Naive thymus-derived CD4-positive, alpha-beta T cell (primary cell): ENCODE results near the gene NTRK3. TPM values are rescaled to one million over a fixed set of nuclear protein-coding genes. Genes with fewer than 3 reads are reported as not detected.

Experiments used
- ATAC-seq: fragments of 150-1000 bp; cut with Tn5 transposase; 2 replicates; pipeline ENCODE4 v1.10.0; 2021; ENCODE audit warnings: mild to moderate bottlenecking, moderate library complexity
- CTCF ChIA-PET: fragments of 350-600 bp; sonication (Branson Sonifier 250); formaldehyde crosslinking; loops from one replicate; lab custom pipeline; 2021; ENCODE audit warnings: antibody characterized with exemption; lab: Charles Lee
- POLR2A ChIA-PET: fragments of 350-600 bp; sonication (Branson Sonifier 250); formaldehyde crosslinking; loops from one replicate; lab custom pipeline; 2021; ENCODE audit warnings: antibody characterized with exemption, inconsistent platforms; lab: Charles Lee
- DNase-seq, 9 donors: peaks; one replicate each; pipeline versions ENCODE4 v3.0.0 to v3.0.0-alpha.2; 2020 to 2022; ENCODE audit warnings: mixed read lengths in 1 of 9
- H3K27ac ChIP-seq: one replicate; pipeline ENCODE4 v1.7.0; 2013; ENCODE audit warnings: mild to moderate bottlenecking, low read depth, low read length, moderate library complexity
- H3K27me3 ChIP-seq, 2 donors: one replicate each; pipeline ENCODE4 v1.7.0; 2013; ENCODE audit warnings: low read length in 2 of 2, mild to moderate bottlenecking in 2 of 2, moderate library complexity in 2 of 2; ENCODE audit not compliant: control insufficient read depth in 2 of 2, insufficient read depth in 2 of 2
- H3K36me3 ChIP-seq, 3 experiments: 1 replicate in 2 of 3; 2 replicates in 1 of 3; pipeline ENCODE4 v1.7.0; 2013; ENCODE audit warnings: low read length in 3 of 3, mild to moderate bottlenecking in 3 of 3, moderate library complexity in 1 of 3; ENCODE audit not compliant: insufficient read depth in 3 of 3, control insufficient read depth in 2 of 3
- H3K4me1 ChIP-seq, 2 donors: one replicate each; pipeline ENCODE4 v1.7.0; 2013; ENCODE audit warnings: low read length in 2 of 2, mild to moderate bottlenecking in 2 of 2, moderate library complexity in 1 of 2; ENCODE audit not compliant: control insufficient read depth in 2 of 2, insufficient read depth in 2 of 2
- H3K4me3 ChIP-seq: 2 replicates; pipeline ENCODE4 v1.7.0; 2013; ENCODE audit warnings: mild to moderate bottlenecking, low read length
- H3K9me3 ChIP-seq, 3 experiments: 1 replicate in 2 of 3; 2 replicates in 1 of 3; pipeline ENCODE4 v1.7.0; 2013; ENCODE audit warnings: low read length in 3 of 3; ENCODE audit not compliant: control insufficient read depth in 2 of 3
- H3K27ac Mint-ChIP-seq, 9 donors: one replicate each; pipeline ENCODE4 v1.8.0; 2020 to 2022; ENCODE audit warnings: mixed read lengths in 9 of 9, mild to moderate bottlenecking in 8 of 9, moderate library complexity in 5 of 9, inconsistent platforms in 2 of 9
- H3K27me3 Mint-ChIP-seq, 5 donors: one replicate each; pipeline ENCODE4 v1.8.0; 2021 to 2022; ENCODE audit warnings: mixed read lengths in 5 of 5, mild to moderate bottlenecking in 1 of 5
- H3K36me3 Mint-ChIP-seq, 5 donors: one replicate each; pipeline ENCODE4 v1.8.0; 2020 to 2022; ENCODE audit warnings: mixed read lengths in 5 of 5, mild to moderate bottlenecking in 3 of 5, inconsistent platforms in 1 of 5
- H3K4me1 Mint-ChIP-seq, 7 donors: one replicate each; pipeline ENCODE4 v1.8.0; 2020 to 2022; ENCODE audit warnings: mixed read lengths in 7 of 7, mild to moderate bottlenecking in 3 of 7, inconsistent platforms in 1 of 7
- H3K4me3 Mint-ChIP-seq, 10 donors: one replicate each; pipeline ENCODE4 v1.8.0; 2020 to 2022; ENCODE audit warnings: mild to moderate bottlenecking in 10 of 10, mixed read lengths in 10 of 10, moderate library complexity in 6 of 10, inconsistent platforms in 2 of 10
- H3K9me3 Mint-ChIP-seq, 11 donors: one replicate each; pipeline ENCODE4 v1.8.0; 2020 to 2022; ENCODE audit warnings: mixed read lengths in 11 of 11, mild to moderate bottlenecking in 4 of 11, inconsistent platforms in 1 of 11, moderate library complexity in 1 of 11
- intact Hi-C, 2 donors: fragments of 100-400 bp; cut with micrococcal nuclease; formaldehyde crosslinking; loops; one replicate each; pipeline ENCODE4 v1.15.1; 2023
- polyA plus RNA-seq, 2 donors: library from polyadenylated mRNA; unstranded; fragments of 300-500 nt; fragmentation: Illumina TruSeq; gene quantifications; one replicate each; pipeline ENCODE4 v1.2.3, GENCODE V29; 2021
- total RNA-seq, 6 experiments: library from RNA in 5 of 6; stranded (reverse) in 5 of 6; gene quantifications; 1 replicate in 5 of 6; 2 replicates in 1 of 6; pipeline ENCODE4 v1.2.3 and lab custom pipeline; 2021 to 2026

NTRK3 gene
- total and polyA plus RNA-seq, 7 experiments from 2014 or later: 0.05 to 0.78 TPM; not detected in 5

GRCh38 chr15:87829332-87830050, 427.0 kb downstream of the NTRK3 start:
- Histone ChIP-seq H3K9me3 (no peaks in the 10 kb centered on the region), H3K4me1 (no peaks in the 10 kb centered on the region), H3K27me3 (no peaks in the 10 kb centered on the region), H3K27ac (no peak overlapping the region), H3K36me3 (no peaks in the 10 kb centered on the region), H3K4me3 (no peak overlapping the region)
- intact Hi-C loops: no loop called here
- H3K9me3 Mint-ChIP-seq: peaks cover 0 to 10% (median 2%) of the 10 kb centered on the region in 11 donors
- H3K4me1 Mint-ChIP-seq: peaks cover 0 to 1% (median 0%) of the 10 kb centered on the region in 7 donors
- CTCF ChIA-PET: no interaction called here
- H3K4me3 Mint-ChIP-seq: no peak overlapping the region
- DNase-seq: no peak
- no peaks in the 10 kb centered on the region for H3K36me3 Mint-ChIP-seq
- no peak overlapping the region for H3K27ac Mint-ChIP-seq
- POLR2A ChIA-PET: no interaction called here
- peaks cover 0 to 8% (median 4%) of the 10 kb centered on the region in 5 donors for H3K27me3 Mint-ChIP-seq
- ATAC-seq: no peak

- Histone ChIP-seq H3K27me3 (no peaks in the 10 kb centered on the region), H3K9me3 (no peaks in the 10 kb centered on the region), H3K4me1 (no peaks in the 10 kb centered on the region), H3K27ac (no peak overlapping the region), H3K4me3 (no peak overlapping the region), H3K36me3 (no peaks in the 10 kb centered on the region)
- no peak overlapping the region for H3K27ac Mint-ChIP-seq
- no peaks in the 10 kb centered on the region for H3K4me1 Mint-ChIP-seq
- peaks cover 0 to 8% (median 4%) of the 10 kb centered on the region in 5 donors for H3K27me3 Mint-ChIP-seq
- no peak overlapping the region for H3K4me3 Mint-ChIP-seq
- peaks cover 0 to 9% (median 2%) of the 10 kb centered on the region in 11 donors for H3K9me3 Mint-ChIP-seq
- ChIA-PET CTCF (no interaction called here), POLR2A (no interaction called here)
- intact Hi-C loops: no loop called here
- DNase-seq (no peak), ATAC-seq (no peak)
- no peaks in the 10 kb centered on the region for H3K36me3 Mint-ChIP-seq
Observed at GRCh38 chr15:87828608-87829007, 427.9 kb downstream of the NTRK3 start.

- POLR2A ChIA-PET: no interaction called here
- no peak for DNase-seq
Observed at GRCh38 chr15:87827131-87827530, 429.4 kb downstream of the NTRK3 start.

GRCh38 chr15:87826119-87826747, 430.3 kb downstream of the NTRK3 start:
- ChIA-PET POLR2A (no interaction called here), CTCF (interaction anchor here (1.0 kb wide), 1 partner anchor 55 kb away, joined by 3 read pairs; no protein-coding TSS in a partner anchor)
- Histone ChIP-seq H3K4me1 (no peaks in the 10 kb centered on the region), H3K9me3 (no peaks in the 10 kb centered on the region), H3K27me3 (no peaks in the 10 kb centered on the region), H3K27ac (no peak overlapping the region), H3K36me3 (no peaks in the 10 kb centered on the region), H3K4me3 (no peak overlapping the region)
- DNase-seq: no peak
- no peak for ATAC-seq
- Mint-ChIP-seq H3K27ac (no peak overlapping the region), H3K9me3 (peaks cover 0 to 4% (median 2%) of the 10 kb centered on the region in 11 donors), H3K4me1 (no peaks in the 10 kb centered on the region), H3K27me3 (peaks cover 0 to 6% (median 4%) of the 10 kb centered on the region in 5 donors), H3K4me3 (no peak overlapping the region), H3K36me3 (no peaks in the 10 kb centered on the region)
- intact Hi-C loops: no loop called here

More at GRCh38 chr15:87827131-87827530, 429.4 kb downstream of the NTRK3 start:
- Mint-ChIP-seq H3K27me3 (peaks cover 0 to 6% (median 4%) of the 10 kb centered on the region in 5 donors), H3K27ac (no peak overlapping the region), H3K4me1 (no peaks in the 10 kb centered on the region), H3K4me3 (no peak overlapping the region), H3K9me3 (peaks cover 0 to 4% (median 2%) of the 10 kb centered on the region in 11 donors), H3K36me3 (no peaks in the 10 kb centered on the region)
- intact Hi-C loops: no loop called here
- Histone ChIP-seq H3K27me3 (no peaks in the 10 kb centered on the region), H3K36me3 (no peaks in the 10 kb centered on the region), H3K4me1 (no peaks in the 10 kb centered on the region), H3K9me3 (no peaks in the 10 kb centered on the region), H3K4me3 (no peak overlapping the region), H3K27ac (no peak overlapping the region)
- ATAC-seq: no peak
- CTCF ChIA-PET: no interaction called here

- DNase-seq: no peak
- no peaks in the 10 kb centered on the region for H3K27me3 ChIP-seq
- no peak overlapping the region for H3K4me3 Mint-ChIP-seq
- H3K27ac ChIP-seq: no peak overlapping the region
- H3K9me3 ChIP-seq: no peaks in the 10 kb centered on the region
- no peak overlapping the region for H3K27ac Mint-ChIP-seq
- no peaks in the 10 kb centered on the region for H3K36me3 Mint-ChIP-seq
- ChIA-PET POLR2A (no interaction called here), CTCF (no interaction called here)
- no peaks in the 10 kb centered on the region for H3K36me3 ChIP-seq
- no peak overlapping the region for H3K4me3 ChIP-seq
- ATAC-seq: no peak
- H3K27me3 Mint-ChIP-seq: no peaks in the 10 kb centered on the region
- H3K4me1 Mint-ChIP-seq: no peaks in the 10 kb centered on the region
- peaks cover 0 to 6% (median 0%) of the 10 kb centered on the region in 11 donors for H3K9me3 Mint-ChIP-seq
- intact Hi-C loops: no loop called here
- H3K4me1 ChIP-seq: no peaks in the 10 kb centered on the region
Observed at GRCh38 chr15:87818756-87819155, 437.8 kb downstream of the NTRK3 start.

GRCh38 chr15:87817553-87817952, 439.0 kb downstream of the NTRK3 start:
- Histone ChIP-seq H3K9me3 (no peaks in the 10 kb centered on the region), H3K27ac (no peak overlapping the region), H3K4me3 (no peak overlapping the region), H3K4me1 (no peaks in the 10 kb centered on the region), H3K36me3 (no peaks in the 10 kb centered on the region), H3K27me3 (no peaks in the 10 kb centered on the region)
- H3K4me3 Mint-ChIP-seq: no peak overlapping the region
- DNase-seq (no peak), ATAC-seq (no peak)
- intact Hi-C loops: no loop called here
- H3K36me3 Mint-ChIP-seq: no peaks in the 10 kb centered on the region
- no peaks in the 10 kb centered on the region for H3K27me3 Mint-ChIP-seq
- CTCF ChIA-PET: no interaction called here
- no peak overlapping the region for H3K27ac Mint-ChIP-seq
- POLR2A ChIA-PET: no interaction called here
- no peaks in the 10 kb centered on the region for H3K4me1 Mint-ChIP-seq
- H3K9me3 Mint-ChIP-seq: peaks cover 0 to 6% (median 0%) of the 10 kb centered on the region in 11 donors
